Cardiac muscle cell (in vitro differentiated cells and primary cell): ENCODE data around the gene CABLES2. TPM values are rescaled to one million over a fixed set of nuclear protein-coding genes. Genes with fewer than 3 reads are reported as not detected.

Experiments used
- DNase-seq, 2 donors: peaks; one replicate each; pipeline versions ENCODE4 v3.0.0 to v3.0.0-alpha.2; 2010 to 2017; ENCODE audit warnings: low read depth in 1 of 2, low spot score in 1 of 2
- H3K27ac ChIP-seq: fragments of 200-600 bp; sonication (generic); 2 replicates; pipeline ENCODE4 v1.5.1; 2016
- H3K27me3 ChIP-seq: fragments of 200-600 bp; sonication (generic); 2 replicates; pipeline ENCODE4 v1.6.0; 2016; ENCODE audit warnings: control low read depth
- H3K36me3 ChIP-seq: fragments of 200-600 bp; sonication (generic); 2 replicates; pipeline ENCODE4 v1.5.1; 2016; ENCODE audit warnings: control low read depth
- H3K4me1 ChIP-seq: fragments of 200-600 bp; sonication (generic); 2 replicates; pipeline ENCODE4 v1.8.1; 2017; ENCODE audit warnings: low read depth, mild to moderate bottlenecking, mixed run types
- H3K4me3 ChIP-seq: fragments of 200-600 bp; sonication (generic); 2 replicates; pipeline ENCODE4 v1.5.1; 2016; ENCODE audit warnings: mild to moderate bottlenecking
- H3K9me3 ChIP-seq: fragments of 200-600 bp; sonication (generic); 2 replicates; pipeline ENCODE4 v1.5.1; 2017; ENCODE audit warnings: low read depth, mild to moderate bottlenecking, control low read depth
- polyA plus RNA-seq: library from polyadenylated mRNA; unstranded; fragments of >200 nt; fragmentation: Nextera tagmentation; extraction: Ambion mirVana; gene quantifications from 2 replicates; pipeline ENCODE4 v1.2.1, GENCODE V29; 2016
- total RNA-seq: library from RNA; depleted of rRNA; stranded (reverse); fragments of >200 nt; gene quantifications from 2 replicates; pipeline ENCODE4 v1.2.3, GENCODE V29; 2016
- TF ChIP-seq, protein P1 (sequence below): IDR thresholded peaks from 2 replicates; pipeline ENCODE4 v1.5.1; 2012; ENCODE audit warnings: low read depth, mild to moderate bottlenecking, low read length

The CABLES2 gene
- total and polyA plus RNA-seq, 2 experiments from 2014 or later, result 17.9 to 21.4 TPM

DNA sequence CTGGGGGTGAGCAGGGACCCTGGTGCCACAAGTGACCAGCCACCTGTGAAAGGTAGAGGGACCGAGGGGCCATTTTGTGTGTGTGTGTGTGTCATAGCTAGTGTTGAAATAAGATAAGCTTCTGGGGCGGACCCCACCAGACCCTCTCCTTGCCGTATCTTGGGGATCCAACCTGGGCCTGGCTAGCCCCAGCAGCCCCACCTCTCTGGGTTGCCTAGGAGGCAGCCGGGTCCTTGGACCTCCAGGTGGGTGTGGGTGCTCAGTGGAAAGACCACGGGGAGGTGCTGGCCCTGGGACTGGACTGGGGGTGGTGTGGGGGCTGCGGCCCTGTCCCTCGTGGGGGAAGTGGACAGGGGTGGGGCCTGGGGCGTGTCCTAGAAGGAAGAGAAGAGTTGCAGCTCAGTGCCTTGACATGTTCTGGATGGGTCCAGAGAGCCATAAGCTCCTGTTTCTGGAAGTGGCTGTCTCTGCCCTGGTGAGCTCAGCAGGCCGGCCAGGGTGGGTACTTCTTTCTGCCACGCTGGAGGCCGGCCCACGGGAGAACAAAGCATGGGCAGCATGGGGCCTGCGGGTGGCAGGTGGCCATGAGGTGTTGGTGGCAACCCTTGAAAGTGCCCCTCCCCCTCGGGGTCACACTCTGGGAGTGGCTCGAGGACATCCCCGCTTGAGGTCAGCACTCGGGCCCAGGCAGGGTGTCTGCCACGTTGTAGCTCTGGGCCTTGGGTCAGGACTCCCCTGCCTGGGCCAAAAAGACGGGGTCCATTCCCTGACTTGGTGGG is 11.8 kb upstream of the CABLES2 start:
- Histone ChIP-seq H3K36me3 (no peaks in the 10 kb centered on the region), H3K27ac (no peak overlapping the region), H3K4me3 (no peak overlapping the region), H3K4me1 (no peaks in the 10 kb centered on the region), H3K27me3 (no peaks in the 10 kb centered on the region), H3K9me3 (no peaks in the 10 kb centered on the region)
- TF ChIP-seq, protein P1, sequence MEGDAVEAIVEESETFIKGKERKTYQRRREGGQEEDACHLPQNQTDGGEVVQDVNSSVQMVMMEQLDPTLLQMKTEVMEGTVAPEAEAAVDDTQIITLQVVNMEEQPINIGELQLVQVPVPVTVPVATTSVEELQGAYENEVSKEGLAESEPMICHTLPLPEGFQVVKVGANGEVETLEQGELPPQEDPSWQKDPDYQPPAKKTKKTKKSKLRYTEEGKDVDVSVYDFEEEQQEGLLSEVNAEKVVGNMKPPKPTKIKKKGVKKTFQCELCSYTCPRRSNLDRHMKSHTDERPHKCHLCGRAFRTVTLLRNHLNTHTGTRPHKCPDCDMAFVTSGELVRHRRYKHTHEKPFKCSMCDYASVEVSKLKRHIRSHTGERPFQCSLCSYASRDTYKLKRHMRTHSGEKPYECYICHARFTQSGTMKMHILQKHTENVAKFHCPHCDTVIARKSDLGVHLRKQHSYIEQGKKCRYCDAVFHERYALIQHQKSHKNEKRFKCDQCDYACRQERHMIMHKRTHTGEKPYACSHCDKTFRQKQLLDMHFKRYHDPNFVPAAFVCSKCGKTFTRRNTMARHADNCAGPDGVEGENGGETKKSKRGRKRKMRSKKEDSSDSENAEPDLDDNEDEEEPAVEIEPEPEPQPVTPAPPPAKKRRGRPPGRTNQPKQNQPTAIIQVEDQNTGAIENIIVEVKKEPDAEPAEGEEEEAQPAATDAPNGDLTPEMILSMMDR, result no peak
- no peak for DNase-seq

DNA sequence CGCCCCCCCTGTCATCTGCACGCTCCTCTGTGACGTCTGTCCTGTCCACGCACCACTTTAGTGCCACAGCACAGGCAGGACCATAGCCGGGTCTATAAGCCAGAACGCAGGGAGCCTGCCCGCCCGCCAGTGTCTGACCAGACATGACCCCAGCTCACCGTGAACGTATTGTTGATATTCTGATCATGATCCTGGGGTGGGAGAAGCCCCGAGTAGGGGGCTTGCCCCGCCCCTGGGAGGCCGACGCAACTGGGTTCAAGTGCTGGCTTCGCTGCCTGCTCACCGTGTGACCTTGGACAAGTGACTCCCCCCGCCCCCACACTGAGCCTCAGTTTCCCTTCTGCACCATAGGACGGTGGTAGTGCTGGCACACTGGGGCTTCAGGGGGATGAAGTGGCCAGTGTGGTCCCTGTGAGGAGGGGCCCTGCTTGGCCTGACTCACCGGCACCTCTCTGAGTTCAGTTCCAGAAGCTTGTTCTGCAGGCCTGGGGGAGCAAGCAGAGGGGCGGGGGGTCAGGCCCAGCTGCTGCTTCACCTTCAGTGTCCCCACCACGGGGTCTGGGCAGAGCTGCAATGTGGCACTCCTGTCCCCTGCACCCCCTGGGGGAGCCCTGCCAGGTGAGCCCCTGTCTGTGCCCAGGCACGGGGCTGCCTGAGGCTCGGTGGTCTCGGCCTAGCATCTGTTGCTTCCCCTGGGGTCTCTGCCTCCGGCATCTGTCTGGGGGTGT is 11.1 kb upstream of the CABLES2 start:
- Histone ChIP-seq H3K9me3 (no peaks in the 10 kb centered on the region), H3K4me1 (no peaks in the 10 kb centered on the region), H3K36me3 (no peaks in the 10 kb centered on the region), H3K27ac (no peak overlapping the region), H3K4me3 (no peak overlapping the region), H3K27me3 (no peaks in the 10 kb centered on the region)
- DNase-seq, result no peak
- TF ChIP-seq, protein P1, result no peak

DNA sequence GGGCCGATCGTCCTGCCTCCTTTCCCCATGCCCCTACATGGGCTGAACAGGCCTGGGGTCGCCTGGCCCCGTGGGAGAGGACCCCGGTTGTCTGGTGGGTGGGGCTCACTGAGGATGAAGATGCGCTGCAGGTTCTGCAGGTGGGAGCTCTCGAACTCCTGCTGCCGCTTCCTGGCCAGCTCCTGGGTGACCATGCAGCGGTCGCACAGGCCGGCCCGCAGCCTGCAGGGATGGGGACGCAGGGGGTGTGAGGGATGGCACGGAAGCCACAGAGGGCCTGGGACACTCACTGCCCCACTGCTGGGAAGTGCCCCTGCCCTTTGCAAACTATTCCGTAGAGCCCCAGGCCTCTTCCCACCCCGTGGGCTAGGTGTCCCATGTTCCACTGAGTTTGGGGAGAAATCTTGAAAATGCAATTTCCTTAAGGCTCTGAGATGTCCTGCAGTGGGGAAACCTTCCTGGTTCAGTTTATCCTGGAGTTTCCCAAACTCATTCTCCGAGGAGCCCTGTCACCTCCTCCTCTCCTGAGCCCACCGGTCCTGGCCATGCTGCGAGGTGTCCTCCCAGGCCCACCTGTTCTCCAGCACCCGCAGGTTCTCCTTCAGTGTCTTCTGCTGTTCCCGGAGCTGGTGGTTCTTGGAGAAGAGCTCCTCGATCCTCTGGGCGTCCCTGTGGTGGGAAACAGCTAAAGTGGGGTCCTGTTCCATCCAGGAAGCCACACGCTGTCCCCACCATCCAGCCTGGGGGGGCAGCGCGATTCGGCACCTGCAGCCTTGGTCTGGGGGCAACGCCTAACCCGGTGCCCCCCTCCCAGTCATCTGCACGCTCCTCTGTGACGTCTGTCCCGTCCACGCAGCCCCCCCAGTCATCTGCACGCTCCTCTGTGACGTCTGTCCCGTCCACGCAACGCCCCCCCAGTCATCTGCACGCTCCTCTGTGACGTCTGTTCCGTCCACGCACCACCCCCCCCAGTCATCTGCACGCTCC is 9.9 kb upstream of the CABLES2 start:
- no peak for DNase-seq
- Histone ChIP-seq H3K4me1 (no peaks in the 10 kb centered on the region), H3K27ac (no peak overlapping the region), H3K27me3 (no peaks in the 10 kb centered on the region), H3K9me3 (no peaks in the 10 kb centered on the region), H3K4me3 (no peak overlapping the region), H3K36me3 (no peaks in the 10 kb centered on the region)
- TF ChIP-seq, protein P1, result no peak

DNA sequence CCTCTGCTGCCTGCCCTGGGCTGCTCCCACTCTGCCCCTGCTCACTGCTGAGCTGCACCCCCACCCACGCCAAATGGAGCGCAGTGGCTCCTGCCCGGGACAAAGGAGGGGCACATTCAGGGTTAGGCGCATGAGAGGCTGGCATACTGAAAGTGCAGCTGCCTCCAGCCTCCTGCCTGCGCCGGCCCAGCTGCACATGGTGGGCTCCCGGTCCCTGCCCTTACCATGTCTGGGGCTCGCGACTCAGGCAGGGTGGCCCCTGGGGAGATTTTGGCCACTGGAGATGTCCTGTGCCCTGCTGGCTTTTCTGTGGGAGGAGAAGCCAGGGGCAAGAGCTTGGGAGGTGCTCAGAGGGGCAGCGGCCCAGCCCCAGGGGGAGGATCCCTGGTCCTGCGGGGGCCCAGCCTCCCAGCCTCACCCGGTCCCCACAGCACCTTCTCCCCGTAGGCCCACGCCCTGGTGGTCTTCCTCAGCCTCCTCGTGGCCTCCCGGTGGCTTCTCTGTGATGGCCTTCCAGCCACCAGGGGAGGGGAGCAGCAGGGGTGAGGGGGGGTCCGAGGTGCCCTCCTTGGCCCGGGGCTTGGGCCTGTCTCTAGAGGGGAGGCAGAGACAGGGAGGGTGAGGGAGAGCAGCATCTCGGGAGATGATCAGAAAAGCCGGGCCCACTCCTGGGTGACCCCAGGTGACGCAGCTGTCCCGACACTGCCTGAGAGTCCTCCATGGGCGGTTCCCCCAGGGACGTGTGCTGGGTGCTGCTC is 8.4 kb upstream of the CABLES2 start:
- Histone ChIP-seq H3K27ac (no peak overlapping the region), H3K27me3 (no peaks in the 10 kb centered on the region), H3K36me3 (no peaks in the 10 kb centered on the region), H3K4me3 (no peak overlapping the region), H3K4me1 (peaks cover under 1% of the 10 kb centered on the region), H3K9me3 (no peaks in the 10 kb centered on the region)
- DNase-seq, result no peak
- TF ChIP-seq, protein P1, result no peak
